Transverse colon (tissue), 4 donors: ENCODE results near the gene KCTD5. TPM values are rescaled to one million over a fixed set of nuclear protein-coding genes. Genes with fewer than 3 reads are reported as not detected.

Experiments
- DNase-seq: peaks from one replicate; pipeline ENCODE4 v3.0.0-alpha.2; 2019
- H3K27ac ChIP-seq, 4 donors: fragments of 200-600 bp; sonication (generic); 2 replicates each; pipeline ENCODE4 v1.5.1; 2016 to 2018; ENCODE audit warnings: inconsistent platforms in 4 of 4
- H3K27me3 ChIP-seq: fragments of 200-600 bp; sonication (generic); 2 replicates; pipeline ENCODE4 v1.5.1; 2017; ENCODE audit warnings: inconsistent platforms
- H3K36me3 ChIP-seq, 4 donors: fragments of 200-600 bp; sonication (generic); 2 replicates each; pipeline ENCODE4 v1.5.1; 2017 to 2019; ENCODE audit warnings: inconsistent platforms in 4 of 4
- H3K4me1 ChIP-seq, 4 donors: fragments of 200-600 bp; sonication (generic); 2 replicates each; pipeline ENCODE4 v1.5.1; 2017 to 2020; ENCODE audit warnings: inconsistent platforms in 4 of 4
- H3K4me3 ChIP-seq, 4 donors: fragments of 200-600 bp; sonication (generic); 1 replicate in 1 of 4; 2 replicates in 3 of 4; pipeline versions ENCODE4 v1.5.1 to v1.6.1; 2017 to 2019; ENCODE audit warnings: inconsistent platforms in 4 of 4
- H3K9me3 ChIP-seq, 2 donors: fragments of 200-600 bp; sonication (generic); 2 replicates each; pipeline ENCODE4 v1.5.1; 2017 to 2019; ENCODE audit warnings: inconsistent platforms in 2 of 2
- CTCF ChIP-seq, 5 experiments: fragments of 200-600 bp in 3 of 5; fragments of 450-650 bp in 2 of 5; sonication (generic) in 3 of 5; IDR thresholded peaks; 1 replicate in 2 of 5; 2 replicates in 3 of 5; pipeline ENCODE4 v1.5.1; 2016 to 2017; ENCODE audit warnings: antibody characterized with exemption in 5 of 5, inconsistent platforms in 3 of 5, mild to moderate bottlenecking in 2 of 5, moderate library complexity in 1 of 5
- EP300 ChIP-seq: sonication (generic); formaldehyde crosslinking; IDR thresholded peaks from one replicate; pipeline ENCODE4 v1.6.1; 2017; ENCODE audit warnings: antibody characterized with exemption, low read depth
- POLR2A ChIP-seq: fragments of 450-650 bp; IDR thresholded peaks from one replicate; pipeline ENCODE4 v1.6.1; 2016; ENCODE audit warnings: antibody characterized with exemption, mild to moderate bottlenecking, moderate library complexity
- POLR2AphosphoS5 ChIP-seq, 3 donors: sonication (generic); formaldehyde crosslinking; IDR thresholded peaks; one replicate each; pipeline ENCODE4 v1.6.1; 2016; ENCODE audit warnings: antibody characterized with exemption in 3 of 3
- WGBS, 2 donors: methylation state at CpG; one replicate each; pipeline ENCODE4 v1.1.5; 2018; ENCODE audit warnings: low coverage in 1 of 2; 5-methylcytosine and 5-hydroxymethylcytosine counted together
- in situ Hi-C, 4 donors: fragments of 200-750 bp; cut with MboI; loops; one replicate each; pipeline versions ENCODE4 v1.15.0 to v1.15.1; 2017; ENCODE audit warnings: low sequenced_read_pairs in 3 of 4, low pct_ligation_motif_present in 1 of 4, low pct_unique_long_range_greater_than_20kb in 1 of 4
- intact Hi-C: fragments of 100-400 bp; cut with DNase I; formaldehyde crosslinking; loops from one replicate; pipeline ENCODE4 v1.15.1; 2023; ENCODE audit warnings: low total_unique reads
- total RNA-seq, 4 donors: library from RNA; depleted of rRNA; stranded (reverse); fragments of >200 nt; gene quantifications; one replicate each; pipeline ENCODE4 v1.1.0, GENCODE V29; 2016

The KCTD5 gene
- total RNA-seq, 4 donors from 2014 or later, result 44.2 to 107 (median 60.3) TPM

GRCh38 chr16:2712546-2712945 is 30.2 kb downstream of the KCTD5 start:
- DNase-seq, result no peak
- Histone ChIP-seq H3K4me1 (peaks cover 0 to 9% (median 1%) of the 10 kb centered on the region in 4 donors), H3K27ac (no peak overlapping the region), H3K9me3 (no peaks in the 10 kb centered on the region), H3K4me3 (no peak overlapping the region), H3K36me3 (peaks cover 0 to 14% (median 6%) of the 10 kb centered on the region in 4 donors), H3K27me3 (peaks cover 19% of the 10 kb centered on the region)
- TF ChIP-seq POLR2AphosphoS5 (IDR thresholded peaks at IDR 0.05), result no peak
- no peak for TF ChIP-seq EP300
- no peak for TF ChIP-seq CTCF (IDR thresholded peaks at IDR 0.05)
- TF ChIP-seq POLR2A, result no peak
- intact Hi-C loops (no loop called here), in situ Hi-C loops (no loop called here)
- 83% methylated on average over 21 of the region's 21 CpGs; no CpG with 5 or more reads in 1 of the 2 donors for WGBS, 2 donors

DNA sequence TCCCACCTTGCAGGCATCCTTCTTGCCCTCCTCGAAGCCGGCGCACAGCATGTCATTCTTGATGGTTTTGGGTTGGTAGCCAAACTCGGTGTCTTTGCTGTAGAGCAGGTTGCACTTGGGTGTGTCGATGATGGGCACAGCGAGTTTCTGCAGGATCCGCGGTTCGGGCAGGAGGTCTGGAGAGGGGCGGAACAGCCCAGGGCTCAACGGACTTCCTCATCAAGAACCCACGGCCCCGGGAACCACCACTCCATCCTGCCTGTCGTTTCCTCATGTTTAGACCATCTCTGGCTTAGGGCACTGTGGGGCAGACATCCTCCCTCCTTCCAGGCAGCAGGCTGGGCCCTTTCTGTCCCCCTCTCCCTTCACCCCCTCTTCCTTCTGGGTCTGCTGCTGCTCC is 31.2 kb downstream of the KCTD5 start:
- Histone ChIP-seq H3K4me3 (no peak overlapping the region), H3K27ac (no peak overlapping the region), H3K36me3 (peaks cover 0 to 4% (median 1%) of the 10 kb centered on the region in 4 donors), H3K9me3 (no peaks in the 10 kb centered on the region), H3K27me3 (peaks cover 19% of the 10 kb centered on the region), H3K4me1 (peaks cover 0 to 9% (median 1%) of the 10 kb centered on the region in 4 donors)
- no peak for DNase-seq
- WGBS, 2 donors, result 60 to 67% methylated on average over 1 to 14 of the region's 14 CpGs
- in situ Hi-C loops (no loop called here), intact Hi-C loops (no loop called here)
- no peak for TF ChIP-seq EP300
- no peak for TF ChIP-seq CTCF (IDR thresholded peaks at IDR 0.05)
- TF ChIP-seq POLR2A, result no peak
- no peak for TF ChIP-seq POLR2AphosphoS5 (IDR thresholded peaks at IDR 0.05)

GRCh38 chr16:2713985-2714774 is 31.9 kb downstream of the KCTD5 start:
- Histone ChIP-seq H3K4me1 (peaks cover 0 to 14% (median 4%) of the 10 kb centered on the region in 4 donors), H3K9me3 (no peaks in the 10 kb centered on the region), H3K4me3 (no peak overlapping the region), H3K27ac (no peak overlapping the region), H3K36me3 (no peaks in the 10 kb centered on the region), H3K27me3 (peaks cover 19% of the 10 kb centered on the region)
- no peak for DNase-seq
- no peak for TF ChIP-seq CTCF (IDR thresholded peaks at IDR 0.05)
- TF ChIP-seq EP300, result no peak
- TF ChIP-seq POLR2A, result no peak
- no peak for TF ChIP-seq POLR2AphosphoS5 (IDR thresholded peaks at IDR 0.05)
- intact Hi-C loops (no loop called here), in situ Hi-C loops (no loop called here)
- 61 to 69% methylated on average over 2 to 28 of the region's 28 CpGs for WGBS, 2 donors

- 28 to 30% methylated on average over 4 to 9 of the region's 9 CpGs for WGBS, 2 donors
- no peaks in the 10 kb centered on the region for H3K9me3 ChIP-seq
- H3K36me3 ChIP-seq, result no peaks in the 10 kb centered on the region
- H3K4me3 ChIP-seq, result no peak overlapping the region
- no peak for TF ChIP-seq CTCF (IDR thresholded peaks at IDR 0.05)
- no peak for TF ChIP-seq EP300
- no peak for TF ChIP-seq POLR2A
- TF ChIP-seq POLR2AphosphoS5 (IDR thresholded peaks at IDR 0.05), result no peak
- intact Hi-C loops, result no loop called here
- peaks cover 19% of the 10 kb centered on the region for H3K27me3 ChIP-seq
- no peak for DNase-seq
- peaks cover 4 to 22% (median 11%) of the 10 kb centered on the region in 4 donors for H3K4me1 ChIP-seq
- H3K27ac ChIP-seq, result no peak overlapping the region
- in situ Hi-C loops, result no loop called here
Measured at GRCh38 chr16:2715064-2715463, 32.7 kb downstream of the KCTD5 start.
